Vagina (tissue), 2 donors: ENCODE data around the gene JAG2.

ENCODE experiments used
- POLR2A ChIP-seq, 2 donors: fragments of 450-650 bp; IDR thresholded peaks; one replicate each; pipeline ENCODE4 v1.6.1; 2017; ENCODE audit warnings: antibody characterized with exemption in 2 of 2, mild to moderate bottlenecking in 2 of 2, moderate library complexity in 2 of 2
- POLR2AphosphoS5 ChIP-seq, 2 donors: sonication (generic); formaldehyde crosslinking; IDR thresholded peaks; one replicate each; pipeline ENCODE4 v1.9.0; 2017; ENCODE audit warnings: antibody characterized with exemption in 2 of 2, mild to moderate bottlenecking in 2 of 2, low read depth in 1 of 2; ENCODE audit not compliant: insufficient read depth in 1 of 2
- TF ChIP-seq, protein P1 (sequence below), 3 experiments: fragments of 450-650 bp in 2 of 3; fragments of 200-600 bp in 1 of 3; sonication (generic) in 1 of 3; IDR thresholded peaks; one replicate each; pipeline ENCODE4 v1.5.1; 2017 to 2019; ENCODE audit warnings: antibody characterized with exemption in 3 of 3, mild to moderate bottlenecking in 2 of 3, moderate library complexity in 2 of 3

DNA sequence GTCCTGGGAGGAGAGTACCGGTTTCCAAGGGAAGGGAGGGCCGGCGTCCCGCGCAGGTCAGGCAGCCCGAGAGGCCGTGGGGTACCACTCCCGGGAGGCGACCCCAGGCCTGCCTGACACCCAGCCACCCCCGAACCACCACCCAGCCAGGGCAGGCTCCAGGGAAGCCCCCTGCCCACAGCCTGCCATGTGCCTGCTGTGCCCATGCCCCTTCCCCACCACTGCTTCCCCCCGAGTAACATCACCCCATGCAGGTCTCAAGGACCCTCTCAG is 10.2 kb upstream of the JAG2 start:
- TF ChIP-seq, protein P1, sequence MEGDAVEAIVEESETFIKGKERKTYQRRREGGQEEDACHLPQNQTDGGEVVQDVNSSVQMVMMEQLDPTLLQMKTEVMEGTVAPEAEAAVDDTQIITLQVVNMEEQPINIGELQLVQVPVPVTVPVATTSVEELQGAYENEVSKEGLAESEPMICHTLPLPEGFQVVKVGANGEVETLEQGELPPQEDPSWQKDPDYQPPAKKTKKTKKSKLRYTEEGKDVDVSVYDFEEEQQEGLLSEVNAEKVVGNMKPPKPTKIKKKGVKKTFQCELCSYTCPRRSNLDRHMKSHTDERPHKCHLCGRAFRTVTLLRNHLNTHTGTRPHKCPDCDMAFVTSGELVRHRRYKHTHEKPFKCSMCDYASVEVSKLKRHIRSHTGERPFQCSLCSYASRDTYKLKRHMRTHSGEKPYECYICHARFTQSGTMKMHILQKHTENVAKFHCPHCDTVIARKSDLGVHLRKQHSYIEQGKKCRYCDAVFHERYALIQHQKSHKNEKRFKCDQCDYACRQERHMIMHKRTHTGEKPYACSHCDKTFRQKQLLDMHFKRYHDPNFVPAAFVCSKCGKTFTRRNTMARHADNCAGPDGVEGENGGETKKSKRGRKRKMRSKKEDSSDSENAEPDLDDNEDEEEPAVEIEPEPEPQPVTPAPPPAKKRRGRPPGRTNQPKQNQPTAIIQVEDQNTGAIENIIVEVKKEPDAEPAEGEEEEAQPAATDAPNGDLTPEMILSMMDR (IDR thresholded peaks at IDR 0.05): no peak
- TF ChIP-seq POLR2A (IDR thresholded peaks at IDR 0.05) (no peak), POLR2AphosphoS5 (IDR thresholded peaks at IDR 0.05; ENCODE audit: insufficient read depth in 1 of 2, low read depth in 1 of 2) (no peak)
